HL-60 (cell line): ENCODE results near the gene ACTL6B.
A peak's percentile ranks its signal among the peaks of the same experiment; 100 is the strongest.

Experiments
- DNase-seq, 2 experiments: peaks; one replicate each; pipeline ENCODE4 v3.0.0-alpha.2; 2010 to 2020; ENCODE audit warnings: low read depth in 1 of 2, low spot score in 1 of 2
- H3K27ac ChIP-seq: fragments of 250-450 bp; sonication (Bioruptor Pico); replicated peaks from 2 replicates; pipeline ENCODE4 v1.5.1; 2020; ENCODE audit warnings: mild to moderate bottlenecking, moderate library complexity
- H3K27me3 ChIP-seq: fragments of 250-450 bp; sonication (Bioruptor Pico); 2 replicates; pipeline ENCODE4 v1.5.1; 2021; ENCODE audit warnings: mild to moderate bottlenecking, moderate library complexity; ENCODE audit not compliant: insufficient read depth, poor library complexity, severe bottlenecking
- H3K4me3 ChIP-seq: replicated peaks from 2 replicates; pipeline ENCODE4 v1.5.1; 2011; ENCODE audit warnings: mild to moderate bottlenecking, control low read depth, low read length; ENCODE audit not compliant: insufficient read depth
- CTCF ChIP-seq: IDR thresholded peaks from one replicate; pipeline ENCODE4 v1.5.1; 2011; ENCODE audit warnings: low read length, control low read depth, inconsistent platforms; ENCODE audit not compliant: insufficient read depth
- GABPA ChIP-seq: IDR thresholded peaks from 2 replicates; pipeline ENCODE4 v1.6.1; 2012; ENCODE audit warnings: low read depth
- POLR2AphosphoS5 ChIP-seq: IDR thresholded peaks from 2 replicates; pipeline ENCODE4 v1.6.1; 2012; ENCODE audit warnings: low read depth
- REST ChIP-seq: IDR thresholded peaks from 2 replicates; pipeline ENCODE4 v1.6.1; 2012; ENCODE audit warnings: low read depth; ENCODE audit not compliant: insufficient replicate concordance
- SPI1 ChIP-seq: IDR thresholded peaks from 2 replicates; pipeline ENCODE4 v1.6.1; 2012; ENCODE audit warnings: low read depth, mild to moderate bottlenecking, borderline replicate concordance

Gene ACTL6B

GRCh38 chr7:100694098-100694745 lies 38.0 kb upstream of the ACTL6B start, which contains the start of gene GIGYF1:
Gene GIGYF1, minus strand, starts transcription at chr7:100694250. Its CDS starts 6,012 bp downstream, at chr7:100688238.
- Histone ChIP-seq H3K4me3 (peak within 1 kb of the TSS; percentile 65), H3K27ac (peak within 1 kb of the TSS; percentile 67), H3K27me3 (peaks cover 5% of the 10 kb centered on the region)
- peak; percentile 63 to 75 for DNase-seq
- TF ChIP-seq SPI1 (no peak), POLR2AphosphoS5 (peak; percentile 21; the same call in 1 of the 2 replicates)

GRCh38 chr7:100693312-100694097 lies 37.3 kb upstream of the ACTL6B start:
- Histone ChIP-seq H3K27ac (peak overlapping the region; percentile 67), H3K4me3 (peak overlapping the region; percentile 65), H3K27me3 (peaks cover 5% of the 10 kb centered on the region)
- DNase-seq, result no peak
- TF ChIP-seq POLR2AphosphoS5 (no peak), CTCF (no peak), REST (no peak), SPI1 (no peak), GABPA (no peak)

GRCh38 chr7:100692578-100692961 lies 36.3 kb upstream of the ACTL6B start:
- TF ChIP-seq REST (no peak), POLR2AphosphoS5 (no peak), GABPA (no peak), CTCF (no peak), SPI1 (no peak)
- H3K27me3 ChIP-seq, result peaks cover 5% of the 10 kb centered on the region
- DNase-seq, result no peak
- H3K27ac ChIP-seq, result peak overlapping the region; percentile 67
- H3K4me3 ChIP-seq, result peak overlapping the region; percentile 65
